ENCODE results near the gene LAMTOR2. TPM values are rescaled to one million over a fixed set of nuclear protein-coding genes. Genes with fewer than 3 reads are reported as not detected.

Gene LAMTOR2
- total and polyA plus RNA-seq, 2 of the 4 experiments (the other 2 are of a cell fraction) = 50.0 to 89.0 TPM

DNA sequence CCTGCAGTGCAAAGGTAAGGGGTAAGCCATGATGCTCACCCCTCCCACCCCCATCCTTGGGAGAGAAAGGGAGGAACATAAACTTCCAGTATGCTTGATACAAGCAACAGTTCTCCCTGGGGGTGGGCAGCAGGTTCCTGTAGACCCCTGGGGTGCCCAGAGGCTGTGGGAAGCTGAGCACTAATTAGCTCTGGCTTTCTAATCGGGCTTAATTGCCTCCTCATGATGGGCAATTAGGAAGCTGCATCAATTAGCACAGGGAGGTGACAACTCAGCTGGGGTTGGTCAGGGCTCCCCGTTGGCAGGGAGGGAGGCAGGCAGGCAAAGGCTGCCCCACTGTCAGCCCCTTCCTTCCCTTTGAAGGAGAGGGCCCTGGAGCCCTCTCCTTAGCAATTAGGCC lies 44.2 kb downstream of the LAMTOR2 start:
- Histone ChIP-seq H2AK9ac (replicated peaks; ENCODE audit: low read depth, low read length, poor library complexity) (peak overlapping the region; percentile 55), H3K4me2 (ENCODE audit: low read depth, low read length) (no peak overlapping the region), H3K27ac (ENCODE audit: insufficient read depth, low read length) (no peak overlapping the region), H3K9ac (ENCODE audit: low read depth, low read length) (no peak overlapping the region), H3K4ac (ENCODE audit: low read depth, low read length) (0 out of 2 replicates have a peak overlapping the region, but pooled peaks have one; percentile 6), H3K18ac (ENCODE audit: low read depth, low read length) (no peak overlapping the region), H3K79me1 (ENCODE audit: low read depth in 1 of 2, low read length in 2 of 2) (peaks cover 23 to 69% of the 10 kb centered on the region in 2 experiments), H3K9me1 (ENCODE audit: insufficient read depth, low read length) (peaks cover 33% of the 10 kb centered on the region), H4K8ac (ENCODE audit: low read depth in 2 of 2, low read length in 2 of 2) (no peak overlapping the region), H3K27me3 (ENCODE audit: control insufficient read depth, insufficient read depth, low read length) (no peaks in the 10 kb centered on the region), H4K20me1 (ENCODE audit: insufficient read depth, low read length) (no peaks in the 10 kb centered on the region), H4K91ac (ENCODE audit: insufficient read depth, low read depth, low read length) (peak overlapping the region; percentile 16; the same call in 1 of the 2 replicates), H3K56ac (ENCODE audit: extremely low read depth, insufficient read depth, low read length) (no peak overlapping the region), H4K5ac (ENCODE audit: low read depth, low read length) (no peak overlapping the region), H3K9me3 (ENCODE audit: control insufficient read depth, insufficient read depth, low read length) (no peaks in the 10 kb centered on the region), H2BK120ac (ENCODE audit: low read depth, low read length) (no peak overlapping the region), H3K23ac (ENCODE audit: low read depth, low read length) (no peak overlapping the region), H3K36me3 (ENCODE audit: control insufficient read depth, insufficient read depth, low read length) (peaks cover 5% of the 10 kb centered on the region; the same call in 1 of the 2 replicates), H2BK15ac (ENCODE audit: low read depth, low read length) (no peak overlapping the region), H3K14ac (replicated peaks; ENCODE audit: low read depth, low read length) (no peak overlapping the region), H3K4me3 (ENCODE audit: insufficient read depth, low read depth, low read length) (no peak overlapping the region), H3K4me1 (ENCODE audit: control insufficient read depth, insufficient read depth, low read length) (peaks cover 28% of the 10 kb centered on the region), H2AK5ac (ENCODE audit: low read depth, low read length) (peak overlapping the region; percentile 5; the same call in 1 of the 2 replicates), H2BK5ac (ENCODE audit: low read depth, low read length, poor library complexity, severe bottlenecking) (no peak overlapping the region), H2AFZ (replicated peaks; ENCODE audit: low read length, poor library complexity) (no peak overlapping the region), H2BK20ac (ENCODE audit: low read depth, low read length) (no peak overlapping the region)
- DNase-seq (no peak), ATAC-seq (ENCODE audit: low read depth) (no peak)
- WGBS, 2 experiments (ENCODE audit: extremely low coverage in 2 of 2, insufficient read length in 1 of 2) = 50% methylated on average over 1 of the region's 2 CpGs; no CpG with 5 or more reads in 1 of the 2 experiments
- POLR2A ChIA-PET (ENCODE audit: unreplicated experiment) = interaction anchor here (2.0 kb wide), 1 partner anchor 31 kb away, joined by 8 read pairs; no protein-coding TSS in a partner anchor
- intact Hi-C loops (cut with micrococcal nuclease) = loop anchor here (10.0 kb wide), 1 partner anchor 216 kb away; no protein-coding TSS in a partner anchor
- dilution Hi-C loops (cut with HindIII; ENCODE audit: low sequenced_read_pairs, unreplicated experiment) = no loop called here
- in situ Hi-C loops (cut with MboI; ENCODE audit: low sequenced_read_pairs) = loop anchor here (5.0 kb wide), 2 partner anchors 34 to 219 kb away; no protein-coding TSS in a partner anchor
- no TSS peak for BruUV-seq (replicated peaks)
- CTCF ChIA-PET = interaction anchor here (0.5 to 5.6 kb wide), 2 partner anchors 30 to 263 kb away, joined by 3 to 64 read pairs; no protein-coding TSS in a partner anchor
- no peak for TF ChIP-seq RFX5 (IDR thresholded peaks at IDR 0.05; ENCODE audit: low read depth, low read length)
